Measurements from ENCODE around the gene ARHGEF35. TPM values are rescaled to one million over a fixed set of nuclear protein-coding genes. Genes with fewer than 3 reads are reported as not detected.
"Not testable (repeated sequence)": the region's sequence is repeated elsewhere in the genome, so short reads cannot be mapped to it uniquely, and the experiment has no call there.

Gene ARHGEF35
- total and polyA plus RNA-seq, 5 donors from 2014 or later: 1.7 to 4.2 (median 3.5) TPM

GRCh38 chr7:144198934-144199333 lies 3.3 kb upstream of the ARHGEF35 start:
- H3K36me3 Mint-ChIP-seq; ATAC-seq (ENCODE audit: low read depth in 2 of 2); H3K36me3 ChIP-seq (ENCODE audit: control insufficient read depth, insufficient read depth, low read length); H3K27me3 Mint-ChIP-seq; H3K4me1 ChIP-seq (ENCODE audit: control insufficient read depth, insufficient read depth, low read length, poor library complexity, severe bottlenecking); H3K27ac ChIP-seq (ENCODE audit: insufficient read depth, low read length, poor library complexity, severe bottlenecking); H3K27me3 ChIP-seq (ENCODE audit: control insufficient read depth, insufficient read depth, low read length); H3K27ac Mint-ChIP-seq; H3K9me3 ChIP-seq (ENCODE audit: control insufficient read depth in 2 of 2, low read length in 2 of 2); DNase-seq; H3K9me3 Mint-ChIP-seq; H3K4me3 ChIP-seq (ENCODE audit: low read depth, low read length); H3K4me3 Mint-ChIP-seq: not testable (repeated sequence)
- peaks cover 1 to 10% (median 5%) of the 10 kb centered on the region in 4 donors for H3K4me1 Mint-ChIP-seq

DNA sequence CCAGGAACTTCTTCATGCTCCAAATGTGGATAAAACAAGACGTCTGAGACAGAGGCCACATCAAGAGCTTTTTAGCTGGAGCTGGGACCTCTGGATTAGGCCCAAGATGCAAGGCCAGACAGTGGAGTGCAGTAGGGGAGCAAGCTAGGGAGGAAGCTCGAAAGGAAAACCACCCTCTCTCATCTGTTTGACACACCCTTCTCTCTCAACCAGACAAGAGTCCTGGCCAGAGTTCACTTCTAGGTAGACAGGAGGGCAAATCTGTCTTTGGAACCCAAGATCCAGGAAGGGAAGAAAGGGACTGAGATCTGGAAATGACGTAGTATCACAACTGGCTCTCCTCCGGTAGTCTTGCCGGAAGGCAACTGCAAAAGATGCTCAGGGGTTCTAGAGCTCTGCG lies 1.2 kb downstream of the ARHGEF35 start:
- H3K27ac Mint-ChIP-seq: not testable (repeated sequence)

DNA sequence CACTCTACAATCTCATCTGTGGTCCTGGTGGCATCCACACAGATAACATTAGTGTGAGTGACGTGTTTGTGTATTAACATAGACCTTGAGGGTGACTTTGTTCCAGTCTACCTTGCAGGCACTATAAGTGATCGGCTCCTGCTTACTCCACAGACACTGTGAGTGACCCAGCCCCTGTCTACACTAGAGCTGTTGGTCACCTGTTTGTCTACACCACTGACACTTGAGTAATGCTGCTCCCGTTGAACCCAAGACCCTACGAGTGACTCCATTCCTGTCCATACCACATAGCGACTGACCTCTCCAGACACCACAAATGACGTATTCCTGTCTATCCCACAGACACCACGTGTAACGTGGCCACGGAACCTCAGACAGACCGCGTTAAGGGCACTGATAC lies 1.9 kb downstream of the ARHGEF35 start:
- H3K4me1 Mint-ChIP-seq; H3K27me3 Mint-ChIP-seq; H3K27ac ChIP-seq (ENCODE audit: insufficient read depth, low read length, poor library complexity, severe bottlenecking); H3K4me3 Mint-ChIP-seq; H3K9me3 Mint-ChIP-seq; H3K4me1 ChIP-seq (ENCODE audit: control insufficient read depth, insufficient read depth, low read length, poor library complexity, severe bottlenecking); H3K9me3 ChIP-seq (ENCODE audit: control insufficient read depth in 2 of 2, low read length in 2 of 2); H3K36me3 Mint-ChIP-seq; H3K36me3 ChIP-seq (ENCODE audit: control insufficient read depth, insufficient read depth, low read length); DNase-seq; H3K27me3 ChIP-seq (ENCODE audit: control insufficient read depth, insufficient read depth, low read length); H3K4me3 ChIP-seq (ENCODE audit: low read depth, low read length); H3K27ac Mint-ChIP-seq: not testable (repeated sequence)
- ATAC-seq (ENCODE audit: low read depth in 2 of 2): peak in 1 of 2 donors; percentile 8

More for the DNA sequence above, 1.2 kb downstream of the ARHGEF35 start:
- H3K9me3 ChIP-seq (ENCODE audit: control insufficient read depth in 2 of 2, low read length in 2 of 2); H3K27me3 ChIP-seq (ENCODE audit: control insufficient read depth, insufficient read depth, low read length); H3K4me1 ChIP-seq (ENCODE audit: control insufficient read depth, insufficient read depth, low read length, poor library complexity, severe bottlenecking); ATAC-seq (ENCODE audit: low read depth in 2 of 2); H3K4me3 ChIP-seq (ENCODE audit: low read depth, low read length); H3K36me3 ChIP-seq (ENCODE audit: control insufficient read depth, insufficient read depth, low read length); H3K4me1 Mint-ChIP-seq; H3K27me3 Mint-ChIP-seq; H3K36me3 Mint-ChIP-seq; H3K4me3 Mint-ChIP-seq; H3K27ac ChIP-seq (ENCODE audit: insufficient read depth, low read length, poor library complexity, severe bottlenecking); DNase-seq; H3K9me3 Mint-ChIP-seq: not testable (repeated sequence)

DNA sequence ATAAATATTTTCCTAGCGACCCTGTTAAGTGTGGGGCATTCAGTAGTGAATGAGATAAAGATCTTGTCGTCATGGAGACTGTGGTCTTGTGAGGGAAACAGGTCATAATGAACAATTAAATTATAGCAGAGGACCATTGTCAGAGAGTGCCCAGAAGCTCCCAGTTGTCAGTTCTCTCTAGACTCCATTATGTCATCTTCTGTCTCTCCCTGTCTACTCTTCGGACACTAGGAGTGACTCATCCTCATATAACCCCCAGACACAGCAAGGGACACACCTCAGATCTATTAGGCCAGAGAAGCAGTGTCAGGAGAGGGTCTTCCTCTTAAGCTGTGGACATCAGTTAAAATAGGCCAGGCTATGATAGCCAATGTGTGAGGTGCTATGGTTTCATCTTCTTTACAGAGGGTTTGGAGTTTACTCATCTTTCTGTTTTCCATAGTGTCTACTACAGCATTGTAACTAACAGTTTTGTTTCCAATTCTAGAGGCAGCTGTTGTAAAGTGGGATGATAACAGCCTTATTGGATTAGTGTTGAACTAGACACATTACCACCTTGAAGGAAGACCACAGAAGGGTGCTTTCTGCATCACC lies 7.0 kb downstream of the ARHGEF35 start:
- H3K4me3 ChIP-seq (ENCODE audit: low read depth, low read length); H3K27ac ChIP-seq (ENCODE audit: insufficient read depth, low read length, poor library complexity, severe bottlenecking); H3K9me3 ChIP-seq (ENCODE audit: control insufficient read depth in 2 of 2, low read length in 2 of 2); H3K4me3 Mint-ChIP-seq; H3K36me3 ChIP-seq (ENCODE audit: control insufficient read depth, insufficient read depth, low read length); H3K4me1 Mint-ChIP-seq; H3K4me1 ChIP-seq (ENCODE audit: control insufficient read depth, insufficient read depth, low read length, poor library complexity, severe bottlenecking); H3K27me3 ChIP-seq (ENCODE audit: control insufficient read depth, insufficient read depth, low read length); H3K9me3 Mint-ChIP-seq; H3K27ac Mint-ChIP-seq; DNase-seq; H3K27me3 Mint-ChIP-seq; H3K36me3 Mint-ChIP-seq; ATAC-seq (ENCODE audit: low read depth in 2 of 2): not testable (repeated sequence)

GRCh38 chr7:144187848-144188247 lies 7.8 kb downstream of the ARHGEF35 start:
- H3K27me3 Mint-ChIP-seq; H3K27ac Mint-ChIP-seq; H3K4me1 Mint-ChIP-seq; H3K9me3 ChIP-seq (ENCODE audit: control insufficient read depth in 2 of 2, low read length in 2 of 2); H3K4me1 ChIP-seq (ENCODE audit: control insufficient read depth, insufficient read depth, low read length, poor library complexity, severe bottlenecking); H3K4me3 Mint-ChIP-seq; H3K27ac ChIP-seq (ENCODE audit: insufficient read depth, low read length, poor library complexity, severe bottlenecking); H3K9me3 Mint-ChIP-seq; ATAC-seq (ENCODE audit: low read depth in 2 of 2); H3K27me3 ChIP-seq (ENCODE audit: control insufficient read depth, insufficient read depth, low read length); DNase-seq; H3K36me3 ChIP-seq (ENCODE audit: control insufficient read depth, insufficient read depth, low read length); H3K36me3 Mint-ChIP-seq; H3K4me3 ChIP-seq (ENCODE audit: low read depth, low read length): not testable (repeated sequence)

GRCh38 chr7:144183166-144183565 lies 12.5 kb downstream of the ARHGEF35 start, which contains the start of gene CTAGE4:
Gene CTAGE4 (plus strand): TSS chr7:144183466. CDS start chr7:144183504, 38 bp downstream.
- not testable (repeated sequence) for H3K9me3 ChIP-seq (ENCODE audit: control insufficient read depth in 2 of 2, low read length in 2 of 2); H3K4me1 ChIP-seq (ENCODE audit: control insufficient read depth, insufficient read depth, low read length, poor library complexity, severe bottlenecking); H3K27me3 Mint-ChIP-seq; H3K4me3 Mint-ChIP-seq; H3K4me3 ChIP-seq (ENCODE audit: low read depth, low read length); H3K9me3 Mint-ChIP-seq; H3K27ac ChIP-seq (ENCODE audit: insufficient read depth, low read length, poor library complexity, severe bottlenecking); H3K27me3 ChIP-seq (ENCODE audit: control insufficient read depth, insufficient read depth, low read length); H3K4me1 Mint-ChIP-seq; ATAC-seq (ENCODE audit: low read depth in 2 of 2); H3K36me3 ChIP-seq (ENCODE audit: control insufficient read depth, insufficient read depth, low read length); DNase-seq; H3K27ac Mint-ChIP-seq; H3K36me3 Mint-ChIP-seq

DNA sequence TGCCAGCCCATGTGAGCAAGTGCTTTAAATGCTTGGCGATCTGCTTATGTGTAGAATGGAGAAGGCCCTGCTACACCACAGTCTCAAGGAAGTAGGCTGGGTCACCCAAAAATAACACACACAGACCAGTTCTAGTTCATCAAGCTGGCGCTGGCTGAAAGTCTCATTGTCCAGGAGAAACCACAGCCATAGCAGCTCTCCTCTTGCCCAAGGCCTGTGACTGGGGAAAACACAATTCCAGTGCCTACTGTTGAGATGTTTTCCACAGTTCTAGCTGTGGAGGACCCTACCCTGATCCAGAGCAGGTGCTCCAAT lies 16.5 kb downstream of the ARHGEF35 start:
- H3K4me3 ChIP-seq (ENCODE audit: low read depth, low read length); H3K27ac ChIP-seq (ENCODE audit: insufficient read depth, low read length, poor library complexity, severe bottlenecking); H3K4me1 Mint-ChIP-seq; DNase-seq; H3K36me3 Mint-ChIP-seq; H3K4me1 ChIP-seq (ENCODE audit: control insufficient read depth, insufficient read depth, low read length, poor library complexity, severe bottlenecking); H3K27me3 ChIP-seq (ENCODE audit: control insufficient read depth, insufficient read depth, low read length); H3K36me3 ChIP-seq (ENCODE audit: control insufficient read depth, insufficient read depth, low read length); H3K9me3 Mint-ChIP-seq; ATAC-seq (ENCODE audit: low read depth in 2 of 2); H3K9me3 ChIP-seq (ENCODE audit: control insufficient read depth in 2 of 2, low read length in 2 of 2); H3K27ac Mint-ChIP-seq; H3K4me3 Mint-ChIP-seq: not testable (repeated sequence)
- H3K27me3 Mint-ChIP-seq: peaks cover 12% of the 10 kb centered on the region

GRCh38 chr7:144178380-144179164 lies 17.1 kb downstream of the ARHGEF35 start:
- H3K36me3 ChIP-seq (ENCODE audit: control insufficient read depth, insufficient read depth, low read length); H3K36me3 Mint-ChIP-seq; H3K9me3 ChIP-seq (ENCODE audit: control insufficient read depth in 2 of 2, low read length in 2 of 2); H3K4me1 Mint-ChIP-seq; H3K27ac ChIP-seq (ENCODE audit: insufficient read depth, low read length, poor library complexity, severe bottlenecking); H3K27me3 ChIP-seq (ENCODE audit: control insufficient read depth, insufficient read depth, low read length); H3K4me3 ChIP-seq (ENCODE audit: low read depth, low read length); H3K9me3 Mint-ChIP-seq; H3K27ac Mint-ChIP-seq; H3K4me1 ChIP-seq (ENCODE audit: control insufficient read depth, insufficient read depth, low read length, poor library complexity, severe bottlenecking); H3K4me3 Mint-ChIP-seq: not testable (repeated sequence)
- peaks cover 12% of the 10 kb centered on the region for H3K27me3 Mint-ChIP-seq
- ATAC-seq (ENCODE audit: low read depth in 2 of 2): peak; percentile 74 to 79
- peak; percentile 5 to 54 (median 50) for DNase-seq
